Suprapubic skin (tissue), 4 donors: ENCODE measurements around the gene FIBIN.

Source experiments
- POLR2A ChIP-seq, 2 donors: fragments of 450-650 bp; IDR thresholded peaks; one replicate each; pipeline ENCODE4 v1.6.1; 2017; ENCODE audit warnings: antibody characterized with exemption in 2 of 2, mild to moderate bottlenecking in 2 of 2, moderate library complexity in 2 of 2
- POLR2AphosphoS5 ChIP-seq, 3 donors: sonication (generic); formaldehyde crosslinking; IDR thresholded peaks; one replicate each; pipeline ENCODE4 v1.6.1; 2017; ENCODE audit warnings: antibody characterized with exemption in 3 of 3
- TF ChIP-seq, protein P1 (sequence below), 2 donors: fragments of 200-600 bp in 1 of 2; fragments of 450-650 bp in 1 of 2; sonication (generic) in 1 of 2; IDR thresholded peaks; one replicate each; pipeline ENCODE4 v1.5.1; 2016 to 2019; ENCODE audit warnings: antibody characterized with exemption in 2 of 2, mild to moderate bottlenecking in 1 of 2, moderate library complexity in 1 of 2

DNA sequence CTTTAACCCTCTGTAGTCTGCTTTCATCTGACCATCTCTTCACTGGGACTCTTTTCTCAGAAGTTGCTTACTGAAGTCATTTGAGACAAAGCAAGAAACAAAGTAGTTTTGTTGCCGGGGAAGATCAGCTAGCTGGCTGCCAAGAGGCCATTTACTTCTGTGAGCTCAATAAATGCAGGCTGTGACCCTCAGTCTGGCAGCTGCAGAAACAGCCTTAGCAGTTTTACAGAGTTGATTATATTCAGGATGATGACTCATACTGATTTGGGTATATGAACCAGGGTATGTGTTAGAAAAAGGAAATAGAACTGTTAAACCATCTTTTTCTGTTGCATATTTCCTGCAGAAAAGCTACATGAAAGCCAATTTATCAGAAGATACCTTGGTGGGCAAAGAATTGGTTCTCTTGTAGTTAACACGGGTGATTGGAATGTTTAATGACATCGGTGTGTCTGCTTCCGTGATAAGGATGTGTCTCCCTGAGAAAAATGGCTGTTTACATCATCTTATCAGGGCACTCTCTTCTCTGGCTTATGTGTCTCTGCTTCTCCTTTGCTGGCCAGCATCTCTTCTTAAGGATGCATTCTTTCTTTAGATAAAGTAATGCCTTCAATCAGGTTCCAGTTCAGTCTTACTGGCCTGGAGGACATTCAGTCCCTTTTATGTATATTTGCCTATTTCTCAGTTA lies 18.5 kb downstream of the FIBIN start:
- TF ChIP-seq, protein P1, sequence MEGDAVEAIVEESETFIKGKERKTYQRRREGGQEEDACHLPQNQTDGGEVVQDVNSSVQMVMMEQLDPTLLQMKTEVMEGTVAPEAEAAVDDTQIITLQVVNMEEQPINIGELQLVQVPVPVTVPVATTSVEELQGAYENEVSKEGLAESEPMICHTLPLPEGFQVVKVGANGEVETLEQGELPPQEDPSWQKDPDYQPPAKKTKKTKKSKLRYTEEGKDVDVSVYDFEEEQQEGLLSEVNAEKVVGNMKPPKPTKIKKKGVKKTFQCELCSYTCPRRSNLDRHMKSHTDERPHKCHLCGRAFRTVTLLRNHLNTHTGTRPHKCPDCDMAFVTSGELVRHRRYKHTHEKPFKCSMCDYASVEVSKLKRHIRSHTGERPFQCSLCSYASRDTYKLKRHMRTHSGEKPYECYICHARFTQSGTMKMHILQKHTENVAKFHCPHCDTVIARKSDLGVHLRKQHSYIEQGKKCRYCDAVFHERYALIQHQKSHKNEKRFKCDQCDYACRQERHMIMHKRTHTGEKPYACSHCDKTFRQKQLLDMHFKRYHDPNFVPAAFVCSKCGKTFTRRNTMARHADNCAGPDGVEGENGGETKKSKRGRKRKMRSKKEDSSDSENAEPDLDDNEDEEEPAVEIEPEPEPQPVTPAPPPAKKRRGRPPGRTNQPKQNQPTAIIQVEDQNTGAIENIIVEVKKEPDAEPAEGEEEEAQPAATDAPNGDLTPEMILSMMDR (IDR thresholded peaks at IDR 0.05) = no peak
- no peak for TF ChIP-seq POLR2AphosphoS5 (IDR thresholded peaks at IDR 0.05)
- no peak for TF ChIP-seq POLR2A (IDR thresholded peaks at IDR 0.05)
